AG09309 (cell line): Measurements from ENCODE around the gene FAM174B.

ENCODE experiments used
- DNase-seq: peaks from one replicate; pipeline ENCODE4 v3.0.0-alpha.2; 2010; ENCODE audit warnings: low read depth
- H3K4me3 ChIP-seq: 2 replicates; pipeline ENCODE4 v1.5.1; 2011; ENCODE audit warnings: mild to moderate bottlenecking, low read depth, low read length, moderate library complexity; ENCODE audit not compliant: control insufficient read depth
- CTCF ChIP-seq: IDR thresholded peaks from 2 replicates; pipeline ENCODE4 v1.5.1; 2011; ENCODE audit warnings: mild to moderate bottlenecking, low read depth, low read length, inconsistent platforms; ENCODE audit not compliant: insufficient read depth, control insufficient read depth; ENCODE audit errors: missing control alignments

Gene FAM174B

GRCh38 chr15:92661956-92662355, 6.4 kb upstream of the FAM174B start:
- DNase-seq = no peak
- H3K4me3 ChIP-seq = no peak overlapping the region
- no peak for TF ChIP-seq CTCF

- DNase-seq = no peak
- H3K4me3 ChIP-seq = no peak overlapping the region
- TF ChIP-seq CTCF = no peak
Measured at GRCh38 chr15:92661069-92661468, 5.5 kb upstream of the FAM174B start.

GRCh38 chr15:92657486-92657885, 1.9 kb upstream of the FAM174B start:
- DNase-seq = no peak
- TF ChIP-seq CTCF = no peak
- H3K4me3 ChIP-seq = no peak overlapping the region

GRCh38 chr15:92656089-92656488, 514 bp upstream of the FAM174B start:
- no peak for DNase-seq
- H3K4me3 ChIP-seq = no peak overlapping the region
- TF ChIP-seq CTCF = no peak

GRCh38 chr15:92654662-92655061, 913 bp downstream of the FAM174B start:
- DNase-seq = no peak
- peak overlapping the region; percentile 53 for H3K4me3 ChIP-seq
- no peak for TF ChIP-seq CTCF

GRCh38 chr15:92653836-92654539, 1.6 kb downstream of the FAM174B start:
- TF ChIP-seq CTCF = no peak
- no peak overlapping the region for H3K4me3 ChIP-seq
- DNase-seq = no peak
